AG10803 (cell line): ENCODE measurements around the gene PRKAB1.
A peak's percentile ranks its signal among the peaks of the same experiment; 100 is the strongest.

Source experiments
- DNase-seq: peaks from one replicate; pipeline ENCODE4 v3.0.0; 2010; ENCODE audit warnings: low read depth
- H3K4me3 ChIP-seq: 2 replicates; pipeline ENCODE4 v1.5.1; 2011; ENCODE audit warnings: mild to moderate bottlenecking, low read length, control low read depth
- TF ChIP-seq, protein P1 (sequence below): conservative IDR thresholded peaks from 2 replicates; pipeline ENCODE4 v1.5.1; 2011; ENCODE audit warnings: mild to moderate bottlenecking, low read length, control low read depth, inconsistent platforms

The PRKAB1 gene

DNA sequence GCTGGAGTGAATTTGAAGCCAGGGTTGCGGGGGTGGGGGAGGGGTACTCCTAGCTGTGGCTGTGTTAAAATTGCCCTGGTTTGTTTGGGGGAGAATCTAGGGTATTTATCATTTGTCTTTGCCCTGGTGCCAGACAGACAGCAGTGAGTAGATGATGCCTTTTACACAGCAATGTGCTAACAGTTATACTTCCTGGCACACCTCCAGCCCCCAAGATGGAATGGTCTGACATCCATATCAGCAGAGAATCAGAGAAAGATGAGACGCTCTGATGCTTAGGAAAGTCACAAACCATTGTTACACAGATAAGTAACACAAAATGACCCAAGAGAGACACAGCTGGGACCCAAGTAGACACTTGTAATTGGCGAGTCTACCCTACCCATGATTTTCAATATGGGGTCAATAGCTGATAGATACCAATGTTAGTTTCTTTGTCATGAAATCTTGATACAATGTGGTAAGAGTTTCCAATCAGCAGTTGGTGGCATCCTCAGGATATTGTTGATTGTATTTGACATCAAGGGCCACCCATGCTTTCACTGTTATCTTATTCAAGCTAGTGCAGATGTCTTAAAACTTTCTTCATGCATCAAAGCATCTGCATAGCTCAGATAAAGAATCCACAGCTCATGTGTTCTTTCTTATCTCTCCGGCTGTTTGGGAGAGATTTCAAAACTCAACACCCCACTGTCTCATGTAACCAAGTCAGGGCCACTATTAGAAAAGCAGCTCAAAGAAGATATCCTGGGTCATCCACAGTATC is 2.6 kb upstream of the PRKAB1 start:
- no peak overlapping the region for H3K4me3 ChIP-seq
- TF ChIP-seq, protein P1, sequence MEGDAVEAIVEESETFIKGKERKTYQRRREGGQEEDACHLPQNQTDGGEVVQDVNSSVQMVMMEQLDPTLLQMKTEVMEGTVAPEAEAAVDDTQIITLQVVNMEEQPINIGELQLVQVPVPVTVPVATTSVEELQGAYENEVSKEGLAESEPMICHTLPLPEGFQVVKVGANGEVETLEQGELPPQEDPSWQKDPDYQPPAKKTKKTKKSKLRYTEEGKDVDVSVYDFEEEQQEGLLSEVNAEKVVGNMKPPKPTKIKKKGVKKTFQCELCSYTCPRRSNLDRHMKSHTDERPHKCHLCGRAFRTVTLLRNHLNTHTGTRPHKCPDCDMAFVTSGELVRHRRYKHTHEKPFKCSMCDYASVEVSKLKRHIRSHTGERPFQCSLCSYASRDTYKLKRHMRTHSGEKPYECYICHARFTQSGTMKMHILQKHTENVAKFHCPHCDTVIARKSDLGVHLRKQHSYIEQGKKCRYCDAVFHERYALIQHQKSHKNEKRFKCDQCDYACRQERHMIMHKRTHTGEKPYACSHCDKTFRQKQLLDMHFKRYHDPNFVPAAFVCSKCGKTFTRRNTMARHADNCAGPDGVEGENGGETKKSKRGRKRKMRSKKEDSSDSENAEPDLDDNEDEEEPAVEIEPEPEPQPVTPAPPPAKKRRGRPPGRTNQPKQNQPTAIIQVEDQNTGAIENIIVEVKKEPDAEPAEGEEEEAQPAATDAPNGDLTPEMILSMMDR = no peak
- no peak for DNase-seq

DNA sequence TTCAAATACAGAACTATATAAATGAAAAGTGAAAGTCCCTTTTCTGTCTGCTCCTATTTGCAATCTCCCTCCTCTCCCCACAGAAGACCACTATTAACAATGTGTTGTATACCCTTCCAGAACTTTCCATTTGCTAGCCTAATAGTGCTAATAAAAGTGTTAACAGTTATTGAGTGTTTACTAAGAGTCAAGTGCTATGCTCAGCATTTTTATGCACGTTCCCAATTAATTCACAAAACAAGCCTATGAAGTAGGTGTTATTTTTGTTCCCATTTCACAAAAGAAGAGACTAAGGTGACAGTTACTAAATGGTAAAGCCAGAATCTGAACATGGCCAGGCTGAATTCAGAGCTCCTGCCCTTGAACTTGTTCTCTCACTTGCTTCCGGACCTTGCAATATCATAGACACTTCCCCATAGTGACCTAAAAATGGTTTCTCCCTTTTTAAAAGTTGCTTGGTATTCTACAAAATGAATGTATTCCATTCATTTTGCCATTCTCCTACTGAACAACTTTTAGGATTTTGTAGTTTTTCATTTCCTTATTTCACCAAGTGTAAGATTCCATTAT is 1.6 kb upstream of the PRKAB1 start:
- no peak overlapping the region for H3K4me3 ChIP-seq
- no peak for DNase-seq
- TF ChIP-seq, protein P1 = no peak

DNA sequence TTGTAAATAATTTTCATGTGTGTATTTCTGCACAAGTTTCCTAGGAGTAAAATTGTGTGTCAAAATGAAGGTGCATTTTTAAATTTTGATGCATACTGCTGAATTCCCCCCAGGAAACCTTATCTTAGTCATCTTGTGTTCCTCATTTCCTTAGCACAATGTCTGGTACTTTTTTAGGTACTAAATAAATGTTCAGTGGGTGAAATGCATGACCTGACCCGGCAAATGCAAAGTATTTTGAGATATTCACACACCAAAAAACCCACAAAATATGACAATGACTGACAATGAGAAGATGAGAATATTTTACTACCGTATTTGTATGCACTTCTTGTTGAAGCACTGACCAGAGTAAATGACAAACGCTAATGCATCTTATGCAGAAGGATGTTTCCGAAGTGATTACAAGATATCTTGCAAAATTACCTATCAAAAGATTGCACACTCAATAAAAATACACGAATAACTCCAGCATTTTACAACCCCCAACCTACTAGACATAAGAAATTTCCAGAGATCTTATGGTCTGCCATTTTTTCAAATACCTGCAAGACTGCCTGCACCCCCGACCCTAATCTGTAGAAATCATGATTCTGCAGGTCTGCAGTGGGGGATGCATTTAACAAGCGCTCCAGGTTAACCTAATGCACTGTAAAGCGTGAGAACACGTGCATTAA is 895 bp upstream of the PRKAB1 start:
- H3K4me3 ChIP-seq = peak overlapping the region; percentile 58
- TF ChIP-seq, protein P1 = no peak
- no peak for DNase-seq

DNA sequence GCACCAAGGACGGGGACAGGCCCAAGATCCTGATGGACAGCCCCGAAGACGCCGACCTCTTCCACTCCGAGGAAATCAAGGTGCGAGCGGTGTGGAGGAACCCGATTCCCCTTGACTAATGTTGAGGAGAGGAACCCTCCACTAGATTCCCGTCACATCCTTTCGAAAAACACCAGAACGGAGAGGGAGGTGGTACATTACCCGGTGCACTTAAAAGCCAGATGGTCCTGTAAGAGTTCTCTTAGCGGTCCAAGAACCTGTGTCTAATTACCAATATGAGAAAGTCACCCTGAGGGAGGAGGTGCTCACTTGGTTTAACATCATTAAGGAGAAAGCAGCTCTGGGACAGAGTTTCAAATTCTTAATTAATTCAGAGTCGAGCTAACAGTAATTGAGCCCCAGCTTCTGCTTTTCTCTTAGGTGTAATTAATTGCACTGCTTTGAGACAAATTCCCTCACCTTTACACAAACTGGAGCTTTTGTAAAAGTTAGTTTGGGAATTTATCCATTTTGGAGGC is 450 bp downstream of the PRKAB1 start:
- peak overlapping the region; percentile 94 for H3K4me3 ChIP-seq
- DNase-seq = peak; percentile 25
- TF ChIP-seq, protein P1 = no peak

DNA sequence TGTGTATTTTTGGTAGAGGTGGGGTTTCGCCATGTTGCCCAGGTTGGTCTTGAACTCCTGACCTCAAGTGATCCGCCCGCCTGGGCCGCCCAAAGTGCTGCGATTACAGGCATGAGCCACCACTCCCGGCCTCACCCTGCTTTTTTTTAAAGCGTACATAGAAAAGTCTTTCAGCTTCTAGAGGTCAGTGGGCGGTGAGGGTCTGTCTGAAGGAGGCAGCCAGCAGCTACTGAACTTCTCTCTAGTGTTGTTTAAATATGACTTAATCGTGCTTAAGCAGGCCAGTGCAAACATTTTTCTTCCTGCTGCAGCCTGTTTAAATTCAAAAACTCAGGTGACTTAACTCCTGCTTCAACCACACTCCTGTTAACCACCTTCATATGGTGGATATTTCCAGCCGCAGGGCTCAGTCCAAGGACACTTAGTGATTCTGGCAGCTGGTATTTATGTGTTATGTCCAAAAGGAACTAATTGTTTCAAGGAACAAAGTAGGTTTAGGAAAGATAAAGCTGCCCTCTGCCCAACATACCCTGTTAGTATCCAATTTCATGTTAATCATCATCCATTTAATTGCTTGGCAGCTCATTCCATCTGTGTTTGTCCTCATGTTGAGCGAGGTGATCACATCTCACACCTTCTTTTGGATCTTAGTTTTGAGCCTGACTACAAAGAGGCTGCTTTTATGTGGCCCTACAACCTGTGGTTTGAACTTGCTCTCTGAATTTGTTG is 2.0 kb downstream of the PRKAB1 start:
- H3K4me3 ChIP-seq = no peak overlapping the region

DNA sequence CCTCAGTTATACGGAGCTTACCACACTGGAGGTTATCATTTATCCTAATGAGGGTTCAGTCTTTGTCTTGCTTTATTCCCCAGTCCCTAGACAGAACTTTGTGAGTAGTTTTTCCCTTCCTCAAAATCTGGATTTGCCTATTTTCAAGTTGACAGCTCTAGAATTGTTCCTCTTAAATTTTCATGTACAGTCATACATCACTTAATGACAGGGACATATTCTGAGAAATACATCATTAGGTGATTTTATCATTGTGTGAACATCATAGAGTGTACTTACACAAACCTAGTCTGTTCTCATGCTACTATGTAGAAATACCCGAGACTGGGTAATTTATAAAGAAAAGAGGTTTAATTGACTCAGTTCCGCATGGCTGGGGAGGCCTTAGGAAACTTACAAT is 3.1 kb downstream of the PRKAB1 start:
- DNase-seq = no peak
- TF ChIP-seq, protein P1 = no peak
- H3K4me3 ChIP-seq = no peak overlapping the region

More for the DNA sequence above, 2.0 kb downstream of the PRKAB1 start:
- TF ChIP-seq, protein P1 = no peak
- DNase-seq = no peak
